Colon (tissue), 2 donors: ENCODE measurements around the gene GNAS-AS1.
"Not testable (repeated sequence)": the region's sequence is repeated elsewhere in the genome, so short reads cannot be mapped to it uniquely, and the experiment has no call there.

ENCODE experiments used
- FAIRE-seq: peaks from 2 replicates; lab custom pipeline; 2012; peaks lifted over from hg19 to GRCh38; lab: Jason Lieb, UNC
- donor health status: control.
- donor health status: control.

The GNAS-AS1 gene

GRCh38 chr20:58835231-58835630 is 15.5 kb downstream of the GNAS-AS1 start:
- no peak for FAIRE-seq

GRCh38 chr20:58833921-58834320 is 16.8 kb downstream of the GNAS-AS1 start:
- FAIRE-seq = no peak

- FAIRE-seq = no peak
Observed at GRCh38 chr20:58832457-58832856, 18.2 kb downstream of the GNAS-AS1 start.

- no peak for FAIRE-seq
Observed at GRCh38 chr20:58829531-58829941, 21.2 kb downstream of the GNAS-AS1 start.

GRCh38 chr20:58828804-58829203 is 21.9 kb downstream of the GNAS-AS1 start:
- not testable (repeated sequence) for FAIRE-seq

GRCh38 chr20:58828136-58828535 is 22.6 kb downstream of the GNAS-AS1 start:
- FAIRE-seq = no peak

GRCh38 chr20:58826271-58826670 is 24.4 kb downstream of the GNAS-AS1 start:
- no peak for FAIRE-seq

GRCh38 chr20:58825450-58825849 is 25.3 kb downstream of the GNAS-AS1 start:
- no peak for FAIRE-seq

DNA sequence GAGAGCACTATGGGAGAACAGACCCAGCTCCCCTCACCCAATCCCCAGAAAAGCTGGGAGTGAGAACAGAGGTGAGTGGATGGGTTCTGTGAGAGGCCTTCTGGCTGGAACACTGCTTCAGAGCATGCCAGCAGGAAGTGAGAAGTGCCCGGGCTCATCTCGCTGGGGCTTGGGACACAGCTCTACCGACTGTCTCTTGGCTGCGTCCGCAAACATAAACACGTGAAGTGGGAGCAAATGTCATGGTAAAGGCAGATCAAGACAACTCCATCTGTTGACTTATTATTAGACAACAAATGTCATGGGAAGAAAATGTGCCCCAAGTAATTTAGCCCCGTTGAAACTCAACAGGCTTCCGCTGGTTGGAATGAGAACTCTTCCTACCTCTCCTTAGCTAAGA is 25.9 kb downstream of the GNAS-AS1 start:
- FAIRE-seq = no peak

GRCh38 chr20:58822748-58823730 is 27.7 kb downstream of the GNAS-AS1 start:
- FAIRE-seq = no peak

DNA sequence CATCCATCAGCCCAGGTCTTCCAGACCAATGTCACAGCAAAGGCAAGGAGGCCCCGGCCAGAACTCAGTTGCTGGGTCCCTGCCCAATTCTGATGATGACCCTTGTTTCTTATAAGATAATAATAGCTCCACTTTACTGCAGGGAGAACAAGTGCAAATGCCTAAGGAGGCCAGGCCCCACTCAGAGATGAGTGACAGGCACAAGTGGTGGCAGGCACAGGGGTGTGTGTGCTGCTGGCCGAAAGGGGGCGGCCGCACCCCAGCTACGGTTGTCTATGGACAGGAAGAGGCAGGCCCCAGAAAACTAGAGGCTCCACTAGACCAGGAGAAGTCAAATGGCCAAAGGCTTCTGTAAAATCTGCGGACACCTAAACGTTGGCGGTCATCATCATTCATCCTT is 28.6 kb downstream of the GNAS-AS1 start:
- FAIRE-seq = no peak

- FAIRE-seq = not testable (repeated sequence)
Observed at GRCh38 chr20:58820515-58820914, 30.2 kb downstream of the GNAS-AS1 start.

DNA sequence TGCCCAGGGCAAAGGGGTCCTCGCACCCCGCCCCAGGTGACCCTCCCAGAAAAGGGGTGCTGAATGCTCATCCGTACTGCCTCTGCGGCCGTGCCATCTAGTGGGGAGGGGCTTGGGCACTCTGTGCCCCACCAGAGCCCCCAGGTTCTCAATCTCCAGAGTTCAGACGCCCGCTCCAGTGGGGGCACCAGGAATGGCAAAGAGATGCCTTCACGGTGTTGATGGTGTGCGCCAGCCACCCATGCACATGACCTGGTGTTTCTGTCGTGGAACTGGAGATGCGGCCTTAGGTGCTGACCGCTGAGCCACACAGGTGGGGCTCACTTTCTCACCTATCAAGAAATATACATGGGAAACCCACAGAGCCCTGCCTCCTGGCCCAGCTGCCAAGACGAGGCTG is 30.8 kb downstream of the GNAS-AS1 start:
- no peak for FAIRE-seq

DNA sequence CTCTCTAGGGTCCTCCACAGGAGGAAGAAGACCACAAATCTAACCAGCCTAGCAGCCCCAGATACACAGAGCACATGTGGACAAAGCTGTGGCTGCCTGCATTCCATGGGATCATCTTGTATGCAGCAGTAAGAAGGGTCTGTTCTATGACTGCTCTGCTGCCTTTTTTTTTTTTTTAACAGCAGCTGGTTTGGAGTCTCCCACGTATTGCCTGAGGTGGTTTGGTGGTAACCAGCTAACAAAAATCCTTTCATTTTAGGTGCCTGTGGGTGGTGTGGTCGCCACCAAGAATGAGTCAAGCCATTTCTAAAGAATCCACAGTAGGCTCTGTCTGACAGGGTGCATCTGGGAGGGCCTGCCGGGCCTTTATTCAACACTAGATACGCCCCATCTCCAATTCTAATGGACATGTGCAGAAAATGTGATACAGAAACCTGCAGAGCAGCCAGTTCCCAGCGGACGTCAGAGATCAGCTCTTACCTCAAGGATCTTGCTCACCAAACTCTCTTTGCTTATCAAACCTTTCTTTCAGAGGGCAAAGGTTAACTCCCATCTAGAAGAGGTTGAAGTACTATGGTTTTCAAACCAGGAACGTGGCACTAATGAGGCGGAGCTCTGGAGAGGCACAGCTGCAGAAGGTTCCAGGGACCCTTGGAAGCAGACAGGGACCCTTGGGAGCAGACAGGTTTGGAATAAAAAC is 32.0 kb downstream of the GNAS-AS1 start:
- no peak for FAIRE-seq

DNA sequence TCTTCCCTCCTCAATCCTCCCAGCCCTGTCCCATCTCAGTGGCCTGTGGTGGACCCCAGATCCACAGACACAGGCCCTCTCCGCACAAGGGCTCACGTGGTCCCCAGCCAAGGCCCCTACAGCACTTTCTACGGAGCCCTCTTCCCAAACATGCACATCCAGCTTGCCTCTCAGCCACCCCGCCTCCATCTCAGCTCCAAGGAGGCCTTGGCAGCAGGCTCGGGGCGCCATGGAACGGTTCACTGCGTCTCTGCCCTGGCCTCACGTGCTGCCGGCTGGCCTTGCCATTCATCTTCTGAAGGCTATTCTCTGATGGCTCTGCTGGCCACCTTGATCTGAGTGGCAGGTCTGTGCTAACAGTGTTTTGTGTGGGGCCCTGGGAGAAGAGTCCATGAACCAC is 33.0 kb downstream of the GNAS-AS1 start:
- FAIRE-seq = no peak

GRCh38 chr20:58816957-58817651 is 33.6 kb downstream of the GNAS-AS1 start:
- no peak for FAIRE-seq

GRCh38 chr20:58816051-58816450 is 34.7 kb downstream of the GNAS-AS1 start:
- FAIRE-seq = no peak

GRCh38 chr20:58815448-58815847 is 35.3 kb downstream of the GNAS-AS1 start:
- no peak for FAIRE-seq

- FAIRE-seq = no peak
Observed at GRCh38 chr20:58813369-58813768, 37.3 kb downstream of the GNAS-AS1 start.

GRCh38 chr20:58811334-58811733 is 39.4 kb downstream of the GNAS-AS1 start:
- no peak for FAIRE-seq

GRCh38 chr20:58810879-58811250 is 39.8 kb downstream of the GNAS-AS1 start:
- no peak for FAIRE-seq

- no peak for FAIRE-seq
Observed at GRCh38 chr20:58810116-58810878, 40.4 kb downstream of the GNAS-AS1 start.
